Adrenal gland (tissue), 12 donors: ENCODE results near the gene DEK. TPM values are rescaled to one million over a fixed set of nuclear protein-coding genes. Genes with fewer than 3 reads are reported as not detected.

ENCODE experiments used
- DNase-seq, 7 donors: peaks; one replicate each; pipeline ENCODE4 v3.0.0-alpha.2; 2019 to 2020
- H3K27ac ChIP-seq, 5 donors: fragments of 200-600 bp; sonication (generic) in 4 of 5; 1 replicate in 3 of 5; 2 replicates in 2 of 5; pipeline versions ENCODE4 v1.5.1 to v1.8.0; 2016 to 2020; ENCODE audit warnings: mild to moderate bottlenecking in 1 of 5
- H3K27me3 ChIP-seq: fragments of 200-600 bp; 2 replicates; pipeline ENCODE4 v1.8.0; 2021
- H3K36me3 ChIP-seq, 2 donors: fragments of 200-600 bp; replicated peaks in 1 of 2; 1 replicate in 1 of 2; 2 replicates in 1 of 2; pipeline versions ENCODE4 v1.5.1 to v1.8.0; 2018 to 2022
- H3K4me1 ChIP-seq, 2 donors: fragments of 200-600 bp; replicated peaks in 1 of 2; 1 replicate in 1 of 2; 2 replicates in 1 of 2; pipeline versions ENCODE4 v1.5.1 to v1.8.0; 2018 to 2021
- H3K4me3 ChIP-seq, 4 donors: fragments of 200-600 bp; sonication (generic) in 3 of 4; one replicate each; pipeline ENCODE4 v1.5.1; 2016 to 2018
- H3K9me3 ChIP-seq, 3 donors: fragments of 200-600 bp; sonication (generic) in 1 of 3; replicated peaks in 1 of 3; 1 replicate in 2 of 3; 2 replicates in 1 of 3; pipeline versions ENCODE4 v1.5.1 to v1.8.0; 2016 to 2021
- POLR2A ChIP-seq, 2 donors: fragments of 450-650 bp; IDR thresholded peaks; one replicate each; pipeline ENCODE4 v1.6.1; 2017; ENCODE audit warnings: antibody characterized with exemption in 2 of 2, mild to moderate bottlenecking in 2 of 2, moderate library complexity in 1 of 2
- WGBS, 4 donors: extraction: QIAGEN DNeasy Blood & Tissue Kit in 2 of 4; methylation state at CpG; one replicate each; pipeline versions ENCODE4 v1.1.5 to v1.1.7; 2013 to 2017; 5-methylcytosine and 5-hydroxymethylcytosine counted together
- intact Hi-C, 2 donors: fragments of 100-400 bp; cut with DNase I; formaldehyde crosslinking; loops; one replicate each; pipeline versions ENCODE4 v1.14.1 to v1.15.0; 2022 to 2023
- polyA plus RNA-seq, 3 donors: library from polyadenylated mRNA; stranded (reverse); fragments of 200-250 nt in 2 of 3; fragments of 350-450 nt in 1 of 3; fragmentation: Illumina TruSeq in 1 of 3; extraction: RNeasy Lipid Tissue Mini Kit (QIAGEN cat#74804) in 1 of 3; gene quantifications; one replicate each; pipeline ENCODE4 v1.2.3, GENCODE V29; 2013 to 2014
- total RNA-seq, 9 donors: library from RNA; depleted of rRNA in 4 of 9; stranded (reverse); fragments of >200 nt in 4 of 9; fragments of 120-200 nt in 1 of 9; fragmentation: NEBNext Ultra II Directional in 1 of 9; extraction: Animal tissue kit (Norgen Biotek cat#: 25700) in 1 of 9; gene quantifications; one replicate each; pipeline versions ENCODE4 v1.1.0 to v1.2.4, GENCODE V29; 2013 to 2023
- TF ChIP-seq, protein P1 (sequence below), 6 experiments: fragments of 450-650 bp in 4 of 6; fragments of 200-600 bp in 2 of 6; sonication (generic) in 1 of 6; IDR thresholded peaks; 1 replicate in 5 of 6; 2 replicates in 1 of 6; pipeline versions ENCODE4 v1.5.1 to v1.8.0; 2016 to 2021; ENCODE audit warnings: antibody characterized with exemption in 6 of 6, mild to moderate bottlenecking in 2 of 6, moderate library complexity in 1 of 6
- donor health status: healthy with polysubstance abuse.
- donor health status: Bipolar disorder and iron deficiency.
- donor health status: DM: yes; HTN: yes; CAD: no.
- donor health status: DM: no; HTN: no; CAD: no.
- donor health status: DM: no; HTN: no; CAD: no.
- donor health status: DM: yes; HTN: yes; CAD: no.

The DEK gene
- total and polyA plus RNA-seq, 12 donors = 15.7 to 103 (median 61.3) TPM

DNA sequence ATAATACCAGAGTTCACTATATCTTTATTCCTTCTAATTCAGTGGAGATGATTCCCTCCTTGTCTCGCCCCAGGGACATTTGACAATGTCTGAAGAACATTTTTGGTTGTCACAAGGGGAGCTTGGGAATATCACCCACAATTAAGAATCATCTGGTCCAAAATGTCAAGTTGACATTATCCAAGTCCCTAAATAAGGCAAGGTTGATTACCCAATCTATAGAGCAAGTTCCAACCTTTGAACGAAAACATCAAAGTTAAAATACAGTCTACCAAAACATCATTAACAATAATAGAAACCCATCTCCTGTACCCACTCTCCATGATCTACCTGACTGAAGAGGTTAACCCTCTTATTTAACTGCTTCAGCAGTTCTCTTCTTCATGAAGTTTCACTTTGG lies 15.6 kb downstream of the DEK start:
- Histone ChIP-seq H3K27me3 (no peaks in the 10 kb centered on the region), H3K36me3 (peaks cover 0 to 15% of the 10 kb centered on the region in 2 donors), H3K4me1 (peaks cover 12 to 14% of the 10 kb centered on the region in 2 donors), H3K9me3 (no peaks in the 10 kb centered on the region), H3K27ac (no peak overlapping the region), H3K4me3 (no peak overlapping the region)
- intact Hi-C loops = no loop called here
- DNase-seq = no peak
- TF ChIP-seq, protein P1, sequence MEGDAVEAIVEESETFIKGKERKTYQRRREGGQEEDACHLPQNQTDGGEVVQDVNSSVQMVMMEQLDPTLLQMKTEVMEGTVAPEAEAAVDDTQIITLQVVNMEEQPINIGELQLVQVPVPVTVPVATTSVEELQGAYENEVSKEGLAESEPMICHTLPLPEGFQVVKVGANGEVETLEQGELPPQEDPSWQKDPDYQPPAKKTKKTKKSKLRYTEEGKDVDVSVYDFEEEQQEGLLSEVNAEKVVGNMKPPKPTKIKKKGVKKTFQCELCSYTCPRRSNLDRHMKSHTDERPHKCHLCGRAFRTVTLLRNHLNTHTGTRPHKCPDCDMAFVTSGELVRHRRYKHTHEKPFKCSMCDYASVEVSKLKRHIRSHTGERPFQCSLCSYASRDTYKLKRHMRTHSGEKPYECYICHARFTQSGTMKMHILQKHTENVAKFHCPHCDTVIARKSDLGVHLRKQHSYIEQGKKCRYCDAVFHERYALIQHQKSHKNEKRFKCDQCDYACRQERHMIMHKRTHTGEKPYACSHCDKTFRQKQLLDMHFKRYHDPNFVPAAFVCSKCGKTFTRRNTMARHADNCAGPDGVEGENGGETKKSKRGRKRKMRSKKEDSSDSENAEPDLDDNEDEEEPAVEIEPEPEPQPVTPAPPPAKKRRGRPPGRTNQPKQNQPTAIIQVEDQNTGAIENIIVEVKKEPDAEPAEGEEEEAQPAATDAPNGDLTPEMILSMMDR (IDR thresholded peaks at IDR 0.05) = no peak
- no peak for TF ChIP-seq POLR2A (IDR thresholded peaks at IDR 0.05)
- WGBS, 4 donors = 92 to 97% (median 96%) methylated on average over 2 of the region's 2 CpGs

DNA sequence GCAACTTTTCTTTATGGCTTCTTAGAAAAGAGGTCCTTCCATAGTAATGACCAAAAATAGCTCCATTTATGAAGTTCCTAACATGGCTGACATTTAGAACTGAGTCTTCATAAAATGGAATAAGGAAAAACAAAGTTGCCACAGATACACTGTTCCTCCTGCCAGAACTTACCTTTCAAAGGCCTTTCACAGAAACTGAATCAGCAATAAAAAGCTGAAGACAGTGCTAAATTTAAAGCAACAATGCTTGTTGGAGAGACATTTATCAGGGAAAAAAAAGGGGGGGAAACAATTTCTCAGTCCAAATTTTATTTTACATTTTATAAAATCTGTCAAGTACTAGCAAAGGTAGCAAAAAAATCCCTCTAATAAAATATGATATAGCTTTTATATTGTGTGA lies 17.3 kb downstream of the DEK start:
- H3K4me3 ChIP-seq = no peak overlapping the region
- intact Hi-C loops = no loop called here
- TF ChIP-seq POLR2A (IDR thresholded peaks at IDR 0.05) = no peak
- TF ChIP-seq, protein P1 (IDR thresholded peaks at IDR 0.05) = no peak
- H3K27ac ChIP-seq = no peak overlapping the region
- no peaks in the 10 kb centered on the region for H3K27me3 ChIP-seq
- H3K36me3 ChIP-seq = peaks cover 0 to 23% of the 10 kb centered on the region in 2 donors
- no peak for DNase-seq
- no peaks in the 10 kb centered on the region for H3K9me3 ChIP-seq
- H3K4me1 ChIP-seq = peaks cover 8 to 14% of the 10 kb centered on the region in 2 donors

DNA sequence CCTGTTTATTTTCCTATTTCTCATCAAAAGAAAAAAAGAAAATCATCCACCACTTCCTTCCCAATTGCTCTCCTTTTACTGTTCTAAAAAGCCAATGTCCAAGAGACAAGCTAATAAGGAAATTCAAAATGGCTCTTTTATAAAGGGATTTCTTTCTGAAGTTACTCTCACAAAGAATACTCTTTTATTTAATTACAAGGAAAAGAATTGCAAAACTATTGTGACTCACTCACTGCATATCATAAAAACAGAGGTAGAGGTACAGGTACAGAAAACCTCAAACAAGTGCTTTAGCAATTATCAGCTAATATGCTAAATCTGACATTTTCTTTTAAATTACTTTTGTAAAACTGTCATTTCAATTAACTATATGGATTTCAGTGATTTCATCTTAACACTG lies 18.1 kb downstream of the DEK start:
- TF ChIP-seq, protein P1 (IDR thresholded peaks at IDR 0.05) = no peak
- TF ChIP-seq POLR2A (IDR thresholded peaks at IDR 0.05) = no peak
- no peak for DNase-seq
- peaks cover 8 to 14% of the 10 kb centered on the region in 2 donors for H3K4me1 ChIP-seq
- no peak overlapping the region for H3K27ac ChIP-seq
- intact Hi-C loops = no loop called here
- H3K36me3 ChIP-seq = peaks cover 0 to 23% of the 10 kb centered on the region in 2 donors
- no peaks in the 10 kb centered on the region for H3K27me3 ChIP-seq
- H3K4me3 ChIP-seq = no peak overlapping the region
- no peaks in the 10 kb centered on the region for H3K9me3 ChIP-seq

GRCh38 chr6:18245642-18246041 lies 18.7 kb downstream of the DEK start:
- TF ChIP-seq POLR2A (IDR thresholded peaks at IDR 0.05) = no peak
- TF ChIP-seq, protein P1 (IDR thresholded peaks at IDR 0.05) = no peak
- intact Hi-C loops = no loop called here
- no peaks in the 10 kb centered on the region for H3K27me3 ChIP-seq
- H3K36me3 ChIP-seq = peaks cover 0 to 23% of the 10 kb centered on the region in 2 donors
- WGBS, 4 donors = 72 to 78% (median 74%) methylated on average over 7 of the region's 7 CpGs
- H3K4me3 ChIP-seq = no peak overlapping the region
- no peak for DNase-seq
- peaks cover 8 to 14% of the 10 kb centered on the region in 2 donors for H3K4me1 ChIP-seq
- no peaks in the 10 kb centered on the region for H3K9me3 ChIP-seq
- H3K27ac ChIP-seq = no peak overlapping the region
